OCI-LY3 (cell line): ENCODE results near the gene SCARB1.

Source experiments
- H2AFZ ChIP-seq: fragments of 200-600, 300-600 bp; shearing (Covaris generic); 2 replicates; pipeline ENCODE4 v1.6.0; 2014; ENCODE audit warnings: antibody characterized with exemption, low read depth, low read length
- H3K27ac ChIP-seq: fragments of 200-600, 300-600 bp; sonication (generic); 2 replicates; pipeline ENCODE4 v1.5.1; 2014; ENCODE audit warnings: mild to moderate bottlenecking, low read length, moderate library complexity, mixed read lengths
- H3K27me3 ChIP-seq: fragments of 200-600, 300-600 bp; sonication (generic); 2 replicates; pipeline ENCODE4 v1.6.1; 2014; ENCODE audit warnings: low read depth, low read length, mixed read lengths
- H3K36me3 ChIP-seq: fragments of 200-600, 300-600 bp; sonication (generic); replicated peaks from 2 replicates; pipeline ENCODE3; 2014; ENCODE audit warnings: low read depth, low read length, mixed read lengths
- H3K4me1 ChIP-seq: fragments of 300-600, 200-600 bp; sonication (generic); 2 replicates; pipeline ENCODE4 v1.6.1; 2014; ENCODE audit warnings: low read length, mixed read lengths
- H3K4me2 ChIP-seq: fragments of 200-600, 300-600 bp; sonication (generic); 2 replicates; pipeline ENCODE4 v1.6.1; 2014; ENCODE audit warnings: low read length, mixed read lengths
- H3K4me3 ChIP-seq: fragments of 300-600, 200-600 bp; sonication (generic); 2 replicates; pipeline ENCODE4 v1.5.1; 2014; ENCODE audit warnings: antibody characterized with exemption, mild to moderate bottlenecking, low read length, moderate library complexity
- H3K79me2 ChIP-seq: fragments of 300-600, 200-600 bp; shearing (Covaris generic); 2 replicates; pipeline ENCODE4 v1.6.1; 2014; ENCODE audit warnings: mild to moderate bottlenecking, low read length, mixed read lengths
- H3K9ac ChIP-seq: fragments of 300-600, 200-600 bp; shearing (Covaris generic); 2 replicates; pipeline ENCODE4 v1.6.0; 2014; ENCODE audit warnings: mild to moderate bottlenecking, low read length, moderate library complexity
- H3K9me3 ChIP-seq: fragments of 200-600, 300-600 bp; shearing (Covaris generic); 2 replicates; pipeline ENCODE4 v1.6.1; 2014; ENCODE audit warnings: low read length, mixed read lengths; ENCODE audit not compliant: insufficient read depth
- H4K20me1 ChIP-seq: fragments of 200-600, 300-600 bp; sonication (generic); 2 replicates; pipeline ENCODE4 v1.6.1; 2016; ENCODE audit warnings: low read length, mixed read lengths; ENCODE audit not compliant: insufficient read depth
- CTCF ChIP-seq: fragments of 200-600, 300-600 bp; sonication (generic); IDR thresholded peaks from 2 replicates; pipeline ENCODE4 v1.5.1; 2014; ENCODE audit warnings: antibody characterized with exemption, low read length, low read depth
- EZH2phosphoT487 ChIP-seq: fragments of 200-600 bp; shearing (Covaris generic); IDR thresholded peaks from 2 replicates; pipeline ENCODE4 v1.6.1; 2018; ENCODE audit warnings: antibody characterized with exemption, mixed run types, low read depth

Gene SCARB1

GRCh38 chr12:124854637-124855184 is 9.0 kb downstream of the SCARB1 start:
- peaks cover 35% of the 10 kb centered on the region for H3K36me3 ChIP-seq
- H4K20me1 ChIP-seq = peaks cover 73% of the 10 kb centered on the region
- H2AFZ ChIP-seq = no peak overlapping the region
- 0 out of 2 replicates have a peak, but pooled peaks cover 4% of the 10 kb centered on the region for H3K4me1 ChIP-seq
- H3K27ac ChIP-seq = no peak overlapping the region
- no peaks in the 10 kb centered on the region for H3K9me3 ChIP-seq
- no peak overlapping the region for H3K4me3 ChIP-seq
- no peak for TF ChIP-seq EZH2phosphoT487
- no peak for TF ChIP-seq CTCF
- H3K9ac ChIP-seq = no peak overlapping the region
- peaks cover 87% of the 10 kb centered on the region for H3K79me2 ChIP-seq
- no peaks in the 10 kb centered on the region for H3K27me3 ChIP-seq
- no peak overlapping the region for H3K4me2 ChIP-seq

GRCh38 chr12:124853781-124854636 is 9.7 kb downstream of the SCARB1 start:
- Histone ChIP-seq H3K27ac (no peak overlapping the region), H3K4me2 (no peak overlapping the region), H2AFZ (no peak overlapping the region), H3K4me1 (0 out of 2 replicates have a peak, but pooled peaks cover 4% of the 10 kb centered on the region), H3K4me3 (no peak overlapping the region), H3K9me3 (no peaks in the 10 kb centered on the region), H3K36me3 (peaks cover 35% of the 10 kb centered on the region), H3K27me3 (no peaks in the 10 kb centered on the region), H3K9ac (no peak overlapping the region), H4K20me1 (peaks cover 73% of the 10 kb centered on the region), H3K79me2 (peaks cover 88% of the 10 kb centered on the region)
- no peak for TF ChIP-seq EZH2phosphoT487

DNA sequence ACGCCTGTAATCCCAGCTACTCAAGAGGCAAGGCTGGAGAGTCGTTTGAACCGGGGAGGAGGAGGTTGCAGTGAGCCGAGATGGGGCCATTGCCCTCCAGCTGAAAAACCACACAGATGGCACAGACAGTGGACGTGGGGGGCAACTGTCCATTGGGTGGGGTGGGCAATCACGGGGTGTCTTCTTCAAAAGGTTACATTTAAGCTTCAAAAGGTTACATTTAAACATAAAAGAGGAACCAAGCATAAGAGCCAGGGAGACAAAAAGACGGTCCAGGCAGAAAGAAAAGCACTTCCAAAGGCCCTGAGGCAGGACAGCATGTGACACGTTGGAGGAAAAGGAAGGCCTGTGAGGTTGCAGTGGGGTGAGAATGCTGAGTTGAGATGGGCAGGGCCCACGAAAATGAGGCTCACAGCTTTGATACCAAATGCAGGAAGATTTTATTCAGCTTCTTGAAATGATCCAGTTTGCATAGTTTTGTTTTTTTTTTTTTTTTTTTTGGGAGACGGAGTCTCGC is 10.7 kb downstream of the SCARB1 start:
- H4K20me1 ChIP-seq = peaks cover 72% of the 10 kb centered on the region
- no peak overlapping the region for H3K4me3 ChIP-seq
- no peak for TF ChIP-seq CTCF
- TF ChIP-seq EZH2phosphoT487 = no peak
- H3K4me2 ChIP-seq = no peak overlapping the region
- no peaks in the 10 kb centered on the region for H3K9me3 ChIP-seq
- no peaks in the 10 kb centered on the region for H3K27me3 ChIP-seq
- H3K9ac ChIP-seq = no peak overlapping the region
- peaks cover 38% of the 10 kb centered on the region for H3K36me3 ChIP-seq
- peaks cover 88% of the 10 kb centered on the region for H3K79me2 ChIP-seq
- no peak overlapping the region for H2AFZ ChIP-seq
- 0 out of 2 replicates have a peak, but pooled peaks cover 4% of the 10 kb centered on the region for H3K4me1 ChIP-seq
- H3K27ac ChIP-seq = no peak overlapping the region

DNA sequence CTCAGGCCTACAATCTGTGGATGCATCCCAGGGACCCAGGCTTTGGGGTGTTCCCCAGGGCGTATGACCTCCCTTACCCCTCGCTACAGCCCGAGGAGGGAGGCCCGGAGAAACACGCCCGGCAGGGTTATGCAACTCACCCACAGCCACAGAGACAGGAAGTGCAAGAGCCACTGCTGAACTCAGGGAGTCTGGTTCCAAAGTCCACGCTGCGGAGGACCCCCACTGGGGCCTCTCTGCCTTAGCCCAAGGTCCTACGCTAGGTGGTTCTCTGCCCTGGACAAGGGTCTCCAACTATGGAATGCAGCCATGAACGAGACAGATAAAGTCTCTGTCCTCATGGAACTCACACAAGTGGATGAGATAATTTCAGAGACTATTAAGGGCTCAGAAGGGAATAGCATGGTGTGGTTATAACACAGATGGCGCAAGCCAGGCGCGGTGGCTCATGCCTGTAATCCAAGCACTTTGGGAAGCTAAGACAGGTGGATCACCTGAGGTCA is 11.3 kb downstream of the SCARB1 start:
- H3K79me2 ChIP-seq = peaks cover 88% of the 10 kb centered on the region

More for the DNA sequence above, 11.3 kb downstream of the SCARB1 start:
- H3K27me3 ChIP-seq = no peaks in the 10 kb centered on the region
- TF ChIP-seq CTCF (no peak), EZH2phosphoT487 (no peak)
- no peaks in the 10 kb centered on the region for H3K9me3 ChIP-seq
- peaks cover 71% of the 10 kb centered on the region for H4K20me1 ChIP-seq
- H3K27ac ChIP-seq = no peak overlapping the region
- H3K4me3 ChIP-seq = no peak overlapping the region
- H2AFZ ChIP-seq = no peak overlapping the region
- no peaks in the 10 kb centered on the region for H3K4me1 ChIP-seq
- H3K36me3 ChIP-seq = peaks cover 33% of the 10 kb centered on the region
- H3K4me2 ChIP-seq = no peak overlapping the region
- no peak overlapping the region for H3K9ac ChIP-seq
